NCI-H2029 (cell line): ENCODE measurements around the gene NTN3.
"Not testable (repeated sequence)": the region's sequence is repeated elsewhere in the genome, so short reads cannot be mapped to it uniquely, and the experiment has no call there.

ENCODE experiments used
- DNase-seq: peaks from one replicate; lab custom pipeline; 2025; lab: John Stamatoyannopoulos, UW

The NTN3 gene

DNA sequence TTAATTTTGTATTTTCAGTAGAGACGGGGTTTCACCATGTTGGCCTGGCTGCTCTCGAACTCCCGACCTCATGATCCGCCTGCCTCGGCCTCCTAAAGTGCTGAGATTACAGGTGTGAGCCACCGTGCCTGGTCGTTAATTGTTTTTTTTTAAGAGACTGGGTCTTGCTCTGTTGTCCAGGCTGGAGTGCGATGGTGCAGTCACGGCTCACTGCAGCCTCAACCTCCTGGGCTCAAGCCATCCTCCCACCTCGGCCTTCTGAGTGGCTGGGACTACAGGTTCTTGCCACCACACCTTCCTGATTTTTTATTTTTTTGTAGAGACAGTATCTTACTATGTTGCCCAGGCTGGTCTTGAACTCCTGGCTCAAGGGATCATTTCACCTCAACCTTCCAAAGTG lies 8.9 kb downstream of the NTN3 start:
- not testable (repeated sequence) for DNase-seq

DNA sequence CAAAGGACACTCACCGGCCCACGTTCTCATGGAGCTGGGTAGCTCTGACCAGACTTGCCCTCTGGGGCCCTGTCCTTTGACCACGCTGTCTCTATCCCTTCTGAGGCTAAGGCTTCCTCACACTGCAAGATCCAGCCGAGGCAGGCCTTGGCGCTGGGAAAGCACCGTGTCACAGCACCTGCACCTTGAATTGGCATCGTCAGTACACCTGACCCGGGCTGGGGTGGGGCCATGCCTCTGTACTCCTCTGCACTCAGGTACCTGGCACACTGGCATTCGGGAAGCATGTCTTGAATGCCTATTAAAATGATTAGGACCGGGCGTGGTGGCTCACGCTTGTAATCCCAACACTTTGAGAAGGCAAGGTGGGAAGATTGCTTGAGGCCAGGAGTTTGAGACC lies 9.9 kb downstream of the NTN3 start:
- DNase-seq, result peak; percentile 19

DNA sequence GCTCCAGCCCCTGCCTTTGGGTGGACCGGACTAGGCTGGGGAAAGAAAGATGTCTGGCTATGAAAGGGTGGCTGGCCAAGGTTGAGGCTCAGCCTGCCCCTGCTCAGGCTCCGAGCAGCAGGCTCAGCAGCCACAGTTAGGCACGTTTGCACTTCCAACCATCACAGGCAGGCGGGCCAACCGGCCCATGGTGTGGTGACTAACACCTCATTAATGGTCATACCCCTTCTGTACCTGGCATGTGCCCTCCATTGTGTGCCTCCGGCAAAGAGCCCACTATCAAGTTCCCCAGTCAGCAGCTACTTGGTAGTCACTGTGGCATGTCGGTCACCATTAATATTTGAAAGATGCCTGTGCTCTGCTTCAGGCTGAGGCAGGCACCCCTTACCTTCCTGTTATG lies 10.6 kb downstream of the NTN3 start:
- DNase-seq, result no peak

DNA sequence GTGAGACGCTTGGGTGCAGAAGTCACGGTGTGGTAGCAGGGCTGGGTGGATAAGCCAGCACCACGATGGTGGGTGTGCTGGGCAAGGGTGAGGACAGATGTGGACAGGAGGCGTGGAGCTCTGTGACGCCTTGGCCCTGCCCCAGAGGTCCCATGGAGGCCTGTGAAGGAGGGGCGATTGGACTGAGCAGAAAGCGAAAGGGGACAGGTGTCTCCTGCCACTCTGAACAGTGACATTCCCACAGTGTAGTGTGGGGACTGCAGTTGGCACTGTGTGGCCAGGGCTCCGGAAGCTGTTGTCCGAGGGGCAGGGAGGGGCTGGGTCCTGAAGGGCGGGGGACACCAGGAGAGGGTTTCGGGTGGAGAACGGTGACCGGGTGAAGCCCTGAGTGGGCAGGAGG lies 11.2 kb downstream of the NTN3 start:
- DNase-seq, result no peak

DNA sequence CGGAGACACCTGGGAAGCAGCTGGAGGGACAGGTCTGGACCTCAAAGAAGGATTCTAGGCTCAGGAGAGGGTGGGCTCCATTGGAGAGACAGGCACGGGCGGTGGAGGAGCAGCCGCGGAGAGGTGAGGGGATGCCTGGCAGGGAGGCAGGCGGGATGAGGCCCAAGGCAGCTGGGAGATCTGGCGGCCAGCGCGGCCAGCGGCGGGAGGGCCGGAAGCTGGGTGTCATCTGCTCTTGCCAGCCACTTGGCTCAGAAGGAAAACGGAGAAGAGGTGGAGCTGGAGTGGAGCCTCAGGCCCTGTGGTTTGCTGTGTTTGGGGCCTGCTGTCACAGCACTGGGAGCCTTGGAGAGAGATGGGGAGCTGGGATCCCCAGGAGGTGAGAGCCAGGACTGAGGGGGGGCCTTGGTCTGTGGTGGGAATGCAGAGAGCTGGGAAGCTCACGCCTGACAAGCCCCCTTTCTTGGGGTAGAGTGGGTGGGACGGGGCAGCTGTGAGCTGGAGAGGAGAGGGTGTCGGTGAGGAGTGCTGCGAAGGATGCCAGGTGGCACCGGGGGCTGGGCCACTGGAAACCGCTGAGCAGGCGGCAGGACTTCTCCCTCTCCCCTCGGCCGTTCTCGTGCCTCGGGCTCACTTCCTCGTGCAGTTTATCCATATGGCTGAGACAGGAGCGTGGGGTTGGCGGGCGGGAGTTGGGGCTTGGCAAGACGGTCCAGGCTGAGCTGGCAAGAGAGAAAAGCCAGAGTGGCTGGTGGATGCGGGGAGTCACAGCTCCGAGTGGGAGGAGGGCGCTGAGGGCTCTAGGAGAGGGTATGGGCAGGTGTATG lies 11.8 kb downstream of the NTN3 start:
- DNase-seq, result peak; percentile 69

DNA sequence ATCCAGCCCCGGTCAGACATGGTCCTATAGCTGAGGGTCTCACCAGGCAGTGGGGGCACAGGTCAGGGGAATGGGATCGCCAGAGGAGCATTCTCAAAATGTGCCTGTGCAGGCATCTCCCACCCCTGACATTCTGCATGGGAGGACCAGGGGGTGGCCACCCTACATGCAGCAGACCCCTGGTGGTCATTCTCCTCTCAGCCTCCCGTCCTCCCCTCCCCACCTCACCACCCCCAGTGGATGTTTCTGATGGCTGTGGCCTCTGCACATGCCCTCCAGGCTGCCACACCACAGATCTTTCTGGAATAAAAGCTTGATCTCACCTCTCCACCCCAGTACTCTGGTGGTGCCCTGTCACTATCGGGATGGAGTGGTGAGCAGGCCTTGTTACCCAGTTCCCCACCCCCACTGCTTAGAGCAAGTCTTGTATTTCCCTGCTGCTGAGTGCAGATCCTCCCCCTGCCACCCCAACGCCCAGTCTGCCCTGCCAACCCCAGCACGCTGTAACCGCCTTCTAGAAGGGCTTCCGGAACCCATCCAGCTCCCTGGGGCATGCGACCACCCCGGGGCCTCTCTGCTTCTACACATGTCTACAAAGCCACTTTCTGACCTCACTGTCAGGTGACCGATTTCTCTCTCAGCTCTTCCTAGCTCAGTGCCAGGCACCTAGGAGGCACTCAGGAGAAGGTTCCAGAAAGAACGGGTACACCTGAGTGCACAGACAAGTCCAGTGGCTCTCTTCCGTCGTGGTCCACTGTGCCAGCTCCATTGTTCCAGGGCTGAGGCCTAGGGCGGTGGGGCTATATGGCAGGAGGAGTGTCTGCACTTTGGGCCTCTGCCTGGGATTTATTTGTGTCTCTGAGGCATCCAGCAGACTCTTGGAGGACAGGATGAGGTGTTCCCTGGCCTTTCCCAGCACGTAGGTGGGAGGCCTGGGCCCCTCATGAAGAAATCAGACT lies 13.1 kb downstream of the NTN3 start:
- DNase-seq, result no peak

DNA sequence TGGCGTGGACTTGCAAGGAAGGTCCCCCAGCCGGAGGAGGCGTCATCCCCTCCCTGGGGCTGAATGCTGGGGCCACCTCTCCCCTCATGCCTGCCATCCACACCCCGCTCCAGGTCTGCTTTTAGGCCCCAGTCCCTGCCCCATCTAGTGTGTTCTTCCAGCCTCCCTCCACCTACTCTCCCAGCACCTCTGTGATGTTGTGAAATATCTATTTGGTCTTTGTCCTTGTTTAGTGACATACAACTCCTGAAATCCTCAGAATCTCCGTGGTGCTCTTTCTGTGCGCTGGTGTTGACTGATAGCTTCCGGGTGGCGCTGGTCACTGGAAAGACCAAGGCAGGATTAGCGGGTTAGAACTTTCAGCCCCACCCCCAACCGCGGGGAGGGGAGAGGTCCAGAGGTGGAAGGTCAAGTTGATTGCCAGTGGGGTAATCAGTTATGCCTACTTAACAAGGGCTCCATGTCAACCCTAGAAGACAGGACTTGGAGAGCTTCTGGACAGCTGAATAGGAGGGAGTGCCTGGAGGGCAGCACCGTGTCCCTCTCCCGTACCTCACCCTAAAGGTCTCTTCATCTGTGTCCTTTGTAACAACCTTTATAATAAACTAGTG lies 13.9 kb downstream of the NTN3 start:
- no peak for DNase-seq

DNA sequence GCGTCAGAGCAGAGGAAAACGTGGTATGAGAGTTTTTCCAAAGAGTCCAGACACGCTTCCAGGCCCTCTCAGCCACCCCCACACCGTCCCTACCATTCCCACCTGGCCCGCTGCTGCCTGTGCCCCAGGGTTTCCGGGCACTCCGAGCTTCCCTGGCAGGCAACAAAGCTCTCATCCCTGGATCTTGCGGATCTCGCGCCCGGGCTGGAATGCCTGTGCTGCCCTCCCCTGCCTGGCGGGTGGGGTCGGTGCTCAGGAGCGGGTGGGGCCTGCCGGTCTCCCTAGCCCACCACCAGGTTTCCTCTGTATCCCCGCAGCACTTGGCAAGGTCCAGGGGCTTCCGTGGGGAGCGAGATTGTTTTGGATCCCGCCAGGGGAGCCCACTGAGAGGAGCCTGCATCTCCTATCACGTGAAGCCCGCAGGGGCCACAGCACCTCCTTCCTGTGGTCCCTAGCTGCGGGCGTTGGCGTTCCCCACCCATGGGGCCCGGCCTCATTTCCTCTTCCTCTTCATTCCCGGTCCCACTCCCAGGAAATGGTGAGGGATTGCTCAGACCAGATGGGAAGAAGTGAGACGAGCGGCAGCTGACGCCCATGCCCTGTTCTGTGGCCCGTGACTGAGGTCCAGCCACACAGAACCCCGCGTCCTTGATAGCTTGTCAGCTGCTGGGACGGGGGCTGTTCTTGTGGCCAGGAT lies 14.9 kb downstream of the NTN3 start:
- no peak for DNase-seq

DNA sequence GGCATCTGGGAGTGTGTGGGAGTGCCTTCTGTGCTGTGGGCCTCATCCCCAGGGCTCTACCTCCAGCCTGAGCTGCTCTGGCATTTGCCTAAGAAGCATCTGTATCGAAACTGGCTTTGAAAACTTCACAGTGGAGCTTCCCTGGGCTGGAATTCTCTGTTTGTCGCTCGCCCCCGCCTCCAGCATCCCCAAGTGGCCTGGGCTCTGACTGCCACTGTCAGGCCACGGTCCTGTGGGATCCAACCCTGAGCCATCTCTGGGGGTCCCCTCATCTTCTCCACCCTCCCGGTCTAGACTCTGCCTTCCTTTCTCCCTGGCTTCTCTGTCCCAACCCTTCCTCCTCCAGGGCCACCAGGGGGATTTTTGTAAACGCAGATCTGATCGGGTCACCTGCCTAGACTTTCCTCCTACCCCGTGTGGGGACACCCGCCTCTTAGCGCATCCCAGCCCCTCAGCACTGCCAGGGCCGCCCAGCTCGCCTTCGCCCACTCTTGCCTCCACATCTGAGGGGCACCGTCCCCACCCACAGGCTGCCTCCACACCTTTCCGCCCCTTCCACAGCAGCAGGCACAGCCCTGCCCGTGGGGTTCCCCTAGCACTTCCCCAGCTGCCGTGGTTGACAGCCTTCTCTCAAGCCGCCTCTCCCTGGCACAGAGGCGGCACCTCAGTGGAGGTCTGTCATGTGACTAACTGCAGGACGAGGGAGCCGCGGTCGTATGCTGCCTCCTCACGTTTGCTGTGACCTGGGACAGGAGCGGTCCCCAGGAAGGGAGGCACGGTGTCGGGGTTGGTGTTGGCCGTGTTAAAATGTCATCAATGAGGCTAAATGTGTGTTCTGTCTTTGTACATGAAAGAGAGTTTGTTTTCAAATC lies 15.8 kb downstream of the NTN3 start:
- no peak for DNase-seq

DNA sequence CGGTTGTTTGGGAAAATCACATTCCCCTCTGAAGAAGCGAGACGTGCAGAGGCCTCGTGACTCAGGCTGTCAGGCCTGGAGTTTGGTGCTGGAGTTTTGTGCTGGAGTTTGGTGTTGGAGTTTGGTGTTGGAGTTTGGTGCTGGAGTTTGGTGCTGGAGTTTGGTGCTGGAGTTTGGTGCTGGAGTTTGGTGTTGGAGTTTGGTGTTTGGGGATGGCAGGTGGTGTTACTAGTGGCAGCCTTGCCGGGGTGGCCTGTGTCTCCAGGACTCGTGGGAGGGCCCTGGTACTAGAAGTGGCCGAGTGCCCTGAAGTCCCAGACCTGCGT lies 16.4 kb downstream of the NTN3 start:
- no peak for DNase-seq

DNA sequence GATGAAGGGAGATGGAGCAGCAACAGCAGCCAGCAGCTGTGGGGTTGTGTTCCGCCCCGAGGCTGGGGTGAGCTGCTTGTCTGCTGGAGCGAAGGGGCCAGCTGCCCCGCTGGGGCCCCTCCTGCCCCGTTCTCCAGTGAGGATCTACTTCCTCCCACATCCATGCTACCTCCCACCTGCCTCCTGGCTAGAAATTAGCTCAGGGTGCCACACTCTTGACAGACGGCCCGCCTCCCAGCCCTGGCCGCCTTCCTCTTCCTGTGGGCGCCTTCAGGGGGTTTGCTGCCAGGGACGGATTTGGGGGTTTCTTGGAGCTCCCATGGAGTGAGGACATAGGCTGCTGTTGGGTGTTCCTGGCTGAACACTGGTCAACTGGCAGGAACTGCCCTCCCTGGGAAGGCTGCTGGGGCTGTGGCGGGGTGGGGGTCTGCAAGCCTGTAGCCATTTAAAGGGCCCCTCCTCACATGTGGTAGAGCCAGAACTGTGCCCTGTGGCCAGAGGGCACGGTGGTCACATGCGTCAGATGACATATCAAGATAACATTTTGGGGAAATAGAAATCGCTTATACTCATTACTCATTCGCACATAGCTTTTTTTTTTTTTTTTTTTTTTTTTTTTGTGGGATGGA lies 16.9 kb downstream of the NTN3 start:
- no peak for DNase-seq

DNA sequence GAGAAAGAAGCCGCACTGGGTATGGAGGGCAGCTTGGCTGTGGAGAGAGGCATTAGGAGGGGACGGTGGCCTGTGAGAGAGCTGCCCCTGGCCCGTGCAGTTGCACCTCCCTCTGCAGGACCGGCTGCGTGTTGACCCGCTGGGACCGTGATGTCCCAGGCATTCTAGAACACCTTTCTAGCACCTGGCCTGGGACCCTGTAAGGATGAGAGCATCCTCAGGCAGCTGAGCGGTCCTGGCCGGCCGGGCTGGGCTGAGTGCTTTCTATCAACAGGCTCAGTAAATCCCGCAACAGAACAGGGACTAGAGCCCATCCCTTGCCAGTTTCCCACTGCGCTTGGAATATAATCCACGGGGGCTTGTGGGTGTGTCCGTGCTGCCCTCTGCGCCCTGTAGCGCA lies 18.5 kb downstream of the NTN3 start:
- DNase-seq, result no peak

DNA sequence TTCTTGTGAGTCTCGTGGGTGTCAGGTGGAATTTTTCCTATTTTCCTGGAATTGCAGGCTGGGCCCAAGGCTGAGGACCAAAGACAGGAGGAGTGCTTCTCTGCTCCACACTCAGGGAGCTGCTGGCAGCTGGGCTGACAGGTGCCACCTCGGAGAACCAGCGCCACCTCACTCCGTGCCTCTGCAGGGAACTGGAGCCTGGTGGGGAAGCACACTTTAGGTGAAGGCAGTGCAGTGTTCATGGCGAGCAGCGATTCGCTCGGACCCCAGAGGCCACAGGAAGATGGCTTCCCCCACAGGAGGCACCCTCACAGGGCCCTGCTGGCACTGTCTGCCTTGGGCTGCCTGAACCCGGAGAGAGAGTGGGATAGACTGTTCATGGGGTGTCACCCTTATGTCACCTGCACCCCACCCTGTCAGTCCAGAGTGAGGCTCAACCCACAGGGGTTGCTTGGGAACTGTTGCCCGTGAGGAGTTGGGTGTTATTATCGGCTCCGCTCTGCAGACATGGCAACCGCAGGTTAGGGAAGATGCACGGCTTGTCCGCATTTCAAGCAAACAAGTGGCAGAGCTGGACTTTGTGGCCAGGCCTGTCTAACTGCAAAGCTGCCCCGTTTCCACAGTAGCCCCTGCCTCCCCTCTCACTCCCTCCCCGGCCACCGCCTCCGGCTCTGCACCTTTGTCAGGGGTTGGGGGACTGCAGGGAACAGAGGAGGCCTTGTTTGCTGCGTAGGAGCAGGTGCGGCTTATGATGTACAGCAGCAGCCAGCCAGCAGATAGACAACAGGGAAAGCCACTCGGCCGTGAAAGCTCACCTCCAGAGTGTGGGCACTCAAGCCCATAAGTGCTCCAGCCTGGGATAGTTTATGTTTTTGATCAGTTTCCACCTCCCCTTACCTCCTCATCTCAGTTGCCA lies 19.4 kb downstream of the NTN3 start:
- peak; percentile 62 for DNase-seq

DNA sequence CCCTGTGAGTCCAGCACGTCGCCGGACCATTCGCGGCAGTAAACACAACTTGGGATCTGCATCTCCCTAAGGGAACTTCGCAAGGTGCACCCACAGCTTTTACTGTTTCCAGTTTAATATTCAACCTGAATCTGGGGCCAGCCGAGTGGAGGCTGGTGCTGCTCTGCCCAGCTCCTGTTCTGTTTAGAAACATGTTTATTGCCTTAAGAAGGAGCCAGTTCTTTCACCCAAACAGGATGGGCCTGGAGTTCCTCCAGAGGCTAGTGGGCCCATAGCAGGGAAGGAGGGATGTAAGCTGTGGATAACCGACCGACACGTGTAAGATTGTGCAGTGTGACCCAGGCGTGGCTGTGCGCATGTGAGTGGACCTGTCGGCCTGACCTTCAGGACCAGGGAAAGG lies 21.2 kb downstream of the NTN3 start:
- no peak for DNase-seq

DNA sequence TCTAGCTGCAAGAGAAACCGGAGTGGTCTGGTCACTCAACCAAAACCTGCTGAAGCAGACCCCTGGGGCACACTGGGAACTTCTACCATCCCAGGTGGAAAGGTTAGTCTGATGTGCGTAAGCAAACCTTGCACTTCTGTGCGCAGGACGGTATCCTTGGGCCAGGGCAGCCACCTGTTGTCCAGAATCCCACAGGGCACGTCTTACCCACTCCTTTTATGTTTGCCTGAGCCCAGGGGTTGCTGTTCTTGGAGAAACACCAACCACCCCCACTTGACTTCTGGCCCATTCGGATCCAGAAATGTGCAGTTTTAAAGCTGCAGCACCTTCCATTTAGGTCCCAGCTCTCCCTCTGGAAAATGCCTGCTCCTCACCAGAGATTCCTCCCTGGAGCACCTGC lies 22.5 kb downstream of the NTN3 start:
- DNase-seq, result no peak

DNA sequence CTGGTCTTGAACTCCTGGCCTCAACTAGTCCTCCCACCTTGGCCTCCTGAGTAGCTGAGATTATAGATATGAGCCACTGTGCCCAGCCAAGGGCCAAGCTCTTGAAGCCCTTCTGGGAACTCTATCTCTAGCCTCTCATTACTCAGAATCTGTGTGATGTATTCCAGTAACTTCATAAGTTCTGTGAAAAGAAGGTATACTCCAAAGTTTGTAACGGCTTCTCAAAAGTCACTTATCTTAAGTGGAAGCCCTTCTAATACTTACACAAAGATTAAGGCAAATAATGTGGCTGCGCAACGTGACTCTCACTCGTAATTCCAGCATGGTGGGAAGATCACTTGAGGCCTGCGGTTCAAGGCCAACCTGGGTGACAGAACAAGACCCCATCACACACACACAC lies 23.5 kb downstream of the NTN3 start:
- DNase-seq, result no peak

DNA sequence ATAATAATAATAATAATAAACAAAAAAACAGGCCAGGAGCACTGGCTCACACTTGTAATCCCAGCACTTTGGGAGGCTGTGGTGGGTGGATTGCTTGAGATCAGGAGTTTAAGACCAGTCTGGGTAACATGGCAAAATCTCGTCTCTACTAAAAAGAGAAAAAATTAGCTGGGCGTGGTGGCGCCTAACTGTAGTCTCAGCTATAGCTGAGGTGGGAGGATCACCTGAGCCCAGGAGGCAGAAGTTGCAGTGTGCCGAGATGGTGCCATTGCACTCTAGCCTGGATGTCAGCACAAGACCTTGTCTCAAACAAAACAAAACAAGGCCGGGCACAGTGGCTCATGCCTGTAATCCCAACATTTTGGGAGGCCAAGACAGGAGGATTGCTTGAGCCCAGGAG lies 23.9 kb downstream of the NTN3 start:
- no peak for DNase-seq

DNA sequence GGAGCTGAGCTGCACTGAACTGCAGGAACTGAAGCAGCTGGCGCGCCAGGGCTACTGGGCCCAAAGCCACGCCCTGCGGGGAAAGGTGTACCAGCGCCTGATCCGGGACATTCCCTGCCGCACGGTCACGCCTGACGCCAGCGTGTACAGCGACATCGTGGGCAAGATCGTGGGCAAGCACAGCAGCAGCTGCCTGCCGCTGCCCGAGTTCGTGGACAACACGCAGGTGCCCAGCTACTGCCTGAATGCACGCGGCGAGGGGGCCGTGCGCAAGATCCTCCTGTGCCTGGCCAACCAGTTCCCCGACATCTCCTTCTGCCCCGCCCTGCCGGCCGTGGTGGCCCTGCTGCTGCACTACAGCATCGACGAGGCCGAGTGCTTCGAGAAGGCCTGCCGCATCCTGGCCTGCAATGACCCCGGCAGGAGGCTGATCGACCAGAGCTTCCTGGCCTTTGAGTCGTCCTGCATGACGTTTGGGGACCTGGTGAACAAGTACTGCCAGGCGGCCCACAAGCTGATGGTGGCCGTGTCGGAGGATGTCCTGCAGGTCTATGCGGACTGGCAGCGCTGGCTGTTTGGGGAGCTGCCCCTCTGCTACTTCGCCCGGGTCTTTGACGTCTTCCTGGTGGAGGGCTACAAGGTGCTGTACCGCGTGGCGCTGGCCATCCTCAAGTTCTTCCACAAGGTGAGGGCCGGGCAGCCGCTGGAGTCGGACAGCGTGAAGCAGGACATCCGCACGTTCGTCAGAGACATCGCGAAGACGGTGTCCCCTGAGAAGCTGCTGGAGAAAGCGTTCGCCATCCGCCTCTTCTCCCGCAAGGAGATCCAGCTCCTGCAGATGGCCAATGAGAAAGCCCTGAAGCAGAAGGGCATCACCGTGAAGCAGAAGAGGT lies 25.4 kb downstream of the NTN3 start:
- no peak for DNase-seq
